NCI-H1105 (cell line): ENCODE results near the gene NTN5.

Source experiments
- DNase-seq: peaks from one replicate; lab custom pipeline; 2025; lab: John Stamatoyannopoulos, UW

The NTN5 gene

GRCh38 chr19:48629599-48630295 is 43.1 kb downstream of the NTN5 start:
- peak; percentile 89 for DNase-seq

- no peak for DNase-seq
These were observed 43.6 kb downstream of the NTN5 start for GRCh38 chr19:48629297-48629598.

GRCh38 chr19:48628486-48629296 is 44.1 kb downstream of the NTN5 start:
- no peak for DNase-seq

- no peak for DNase-seq
These were observed 44.9 kb downstream of the NTN5 start for GRCh38 chr19:48627865-48628314.

GRCh38 chr19:48627201-48627864 is 45.5 kb downstream of the NTN5 start:
- DNase-seq: no peak

- no peak for DNase-seq
These were observed 46.9 kb downstream of the NTN5 start for GRCh38 chr19:48625891-48626327.

- DNase-seq: peak; percentile 21
These were observed 47.8 kb downstream of the NTN5 start for GRCh38 chr19:48624791-48625723.

GRCh38 chr19:48624067-48624594 is 48.7 kb downstream of the NTN5 start:
- DNase-seq: peak; percentile 98

GRCh38 chr19:48623556-48624066 is 49.2 kb downstream of the NTN5 start:
- no peak for DNase-seq

GRCh38 chr19:48619692-48620585 is 52.9 kb downstream of the NTN5 start:
- DNase-seq: no peak

- peak; percentile 99 for DNase-seq
These were observed 53.7 kb downstream of the NTN5 start, which contains the start of the genes RPL18 and SPHK2 for GRCh38 chr19:48618916-48619691. TSS of gene RPL18 (minus strand) at chr19:48619178. CDS start at chr19:48619143, 35 bp downstream. TSS of gene SPHK2 (plus strand) at chr19:48619506. CDS start at chr19:48620515, 1,009 bp downstream.

GRCh38 chr19:48618278-48618915 is 54.4 kb downstream of the NTN5 start:
- no peak for DNase-seq

GRCh38 chr19:48617146-48617937 is 55.5 kb downstream of the NTN5 start:
- DNase-seq: no peak

GRCh38 chr19:48616491-48617056 is 56.2 kb downstream of the NTN5 start:
- DNase-seq: no peak

GRCh38 chr19:48616041-48616436 is 56.8 kb downstream of the NTN5 start:
- DNase-seq: no peak

- DNase-seq: no peak
These were observed 57.4 kb downstream of the NTN5 start for GRCh38 chr19:48615231-48616040.
